Activated CD4-positive, CD25-positive, alpha-beta regulatory T cell treated with anti-CD3 and anti-CD28 coated beads, Interleukin-2, amount 50 U/mL, for 24 hours (primary cell): ENCODE data around the gene FREM1.

Experiments used
- ATAC-seq, 2 donors: fragments of 150-1000 bp; cut with Tn5 transposase; one replicate each; pipeline ENCODE4 v1.10.0; 2021; ENCODE audit warnings: mild to moderate bottlenecking in 1 of 2, moderate library complexity in 1 of 2

The FREM1 gene

DNA sequence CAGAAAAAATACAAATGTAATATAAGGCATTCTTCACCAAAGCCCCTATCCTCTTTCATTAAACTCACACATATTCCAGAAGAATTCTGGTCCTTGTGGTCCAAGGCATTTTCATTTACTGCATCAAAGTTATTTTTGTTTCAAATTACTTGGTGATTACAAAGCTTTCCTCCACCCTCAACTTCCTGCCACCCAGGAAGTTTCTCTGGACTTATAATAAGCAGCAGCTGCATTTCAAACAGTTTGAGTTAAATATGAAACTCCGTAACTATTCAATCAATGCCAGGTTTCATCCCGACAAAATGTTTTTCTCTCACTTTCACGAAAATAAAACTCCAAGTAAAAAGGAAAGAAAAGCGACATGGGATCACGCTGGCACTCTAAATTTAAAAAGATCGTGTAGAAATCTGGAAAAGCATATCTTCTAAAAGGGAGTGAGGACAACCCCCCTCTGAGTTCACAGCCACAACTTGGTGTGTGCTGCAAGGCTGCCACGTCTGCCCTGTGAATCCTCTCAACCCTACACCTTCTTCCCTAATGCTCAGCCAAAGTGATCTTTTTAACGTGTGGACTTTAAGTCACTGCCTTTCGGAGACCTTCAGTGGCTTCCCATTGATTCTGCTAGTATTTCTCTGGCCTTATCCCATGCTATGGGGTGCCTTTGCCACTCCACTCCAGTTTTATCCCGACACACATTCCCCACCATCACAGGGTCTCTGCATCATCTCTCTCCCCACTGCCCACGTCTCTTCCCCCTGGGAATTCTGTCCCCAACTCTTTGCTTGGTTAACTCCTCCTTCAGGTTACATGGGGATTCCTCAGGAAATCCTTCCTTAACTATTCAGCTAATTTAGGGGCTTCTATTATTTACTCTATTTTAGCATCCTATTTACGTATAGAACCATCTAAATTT is 96.6 kb downstream of the FREM1 start:
- no peak for ATAC-seq

DNA sequence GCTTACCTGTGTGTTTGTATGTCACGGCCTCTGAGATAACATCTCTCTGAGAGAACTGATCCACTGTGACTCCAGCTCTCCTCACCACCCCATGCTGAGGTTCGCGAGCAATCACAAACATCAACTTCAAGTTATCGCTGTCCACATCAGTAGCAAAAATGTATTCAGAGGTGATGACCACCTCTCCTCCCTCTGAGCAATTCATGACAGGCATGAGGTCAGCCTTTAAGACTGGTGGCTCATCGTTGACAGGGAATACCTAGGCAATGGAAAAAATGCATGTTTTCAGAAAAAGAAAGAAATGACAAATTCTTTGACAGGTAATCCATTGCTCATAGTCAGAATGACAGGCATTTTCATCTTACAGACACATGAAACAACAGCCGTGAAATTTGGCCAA is 97.4 kb downstream of the FREM1 start:
- no peak for ATAC-seq

- ATAC-seq: no peak
These were observed 98.4 kb downstream of the FREM1 start for GRCh38 chr9:14811844-14812243.

- ATAC-seq: no peak
These were observed 103.2 kb downstream of the FREM1 start for GRCh38 chr9:14806941-14807520.

DNA sequence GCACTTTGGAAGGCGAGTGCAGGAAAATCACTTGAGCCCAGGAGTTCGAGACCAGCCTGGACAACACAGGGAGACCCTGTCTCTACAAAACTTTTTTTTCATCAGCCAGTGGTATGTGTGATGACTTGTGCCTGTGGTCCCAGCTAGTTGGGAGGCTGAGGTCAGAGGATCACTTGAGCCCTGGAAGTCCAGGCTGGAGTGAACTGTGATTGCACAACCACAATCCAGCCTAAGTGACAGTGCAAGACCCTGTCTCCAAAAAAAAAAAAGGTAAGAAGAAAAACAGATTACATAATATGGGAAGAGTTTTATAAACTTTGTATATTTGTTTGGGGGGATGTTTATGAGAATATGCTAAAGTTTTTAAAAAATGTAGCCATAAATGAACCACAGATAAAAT is 111.2 kb downstream of the FREM1 start:
- no peak for ATAC-seq

GRCh38 chr9:14797435-14797834 is 112.8 kb downstream of the FREM1 start:
- ATAC-seq: no peak

DNA sequence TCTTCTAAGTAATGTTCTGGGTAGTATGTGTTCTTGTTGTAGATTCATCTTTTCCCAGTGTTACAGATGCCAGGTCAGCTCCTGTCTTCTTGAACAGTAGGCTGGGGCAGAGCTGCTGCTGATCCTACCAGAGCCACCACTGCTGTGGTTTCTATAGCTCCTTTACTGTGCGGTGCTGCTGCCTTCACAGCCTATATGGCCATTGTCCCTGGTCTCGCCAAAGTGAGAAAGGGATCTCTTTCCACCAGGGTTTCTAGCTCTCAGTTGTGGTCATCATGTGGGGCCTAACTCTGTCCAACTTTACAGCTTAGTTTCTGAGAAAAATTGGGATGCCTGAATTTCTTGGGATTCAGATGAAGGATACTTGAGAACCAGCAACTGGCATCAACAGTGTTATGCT is 116.8 kb downstream of the FREM1 start:
- ATAC-seq: no peak

GRCh38 chr9:14790628-14791027 is 119.6 kb downstream of the FREM1 start:
- ATAC-seq: no peak

GRCh38 chr9:14788846-14789245 is 121.4 kb downstream of the FREM1 start:
- no peak for ATAC-seq

GRCh38 chr9:14783358-14783757 is 126.9 kb downstream of the FREM1 start:
- no peak for ATAC-seq

DNA sequence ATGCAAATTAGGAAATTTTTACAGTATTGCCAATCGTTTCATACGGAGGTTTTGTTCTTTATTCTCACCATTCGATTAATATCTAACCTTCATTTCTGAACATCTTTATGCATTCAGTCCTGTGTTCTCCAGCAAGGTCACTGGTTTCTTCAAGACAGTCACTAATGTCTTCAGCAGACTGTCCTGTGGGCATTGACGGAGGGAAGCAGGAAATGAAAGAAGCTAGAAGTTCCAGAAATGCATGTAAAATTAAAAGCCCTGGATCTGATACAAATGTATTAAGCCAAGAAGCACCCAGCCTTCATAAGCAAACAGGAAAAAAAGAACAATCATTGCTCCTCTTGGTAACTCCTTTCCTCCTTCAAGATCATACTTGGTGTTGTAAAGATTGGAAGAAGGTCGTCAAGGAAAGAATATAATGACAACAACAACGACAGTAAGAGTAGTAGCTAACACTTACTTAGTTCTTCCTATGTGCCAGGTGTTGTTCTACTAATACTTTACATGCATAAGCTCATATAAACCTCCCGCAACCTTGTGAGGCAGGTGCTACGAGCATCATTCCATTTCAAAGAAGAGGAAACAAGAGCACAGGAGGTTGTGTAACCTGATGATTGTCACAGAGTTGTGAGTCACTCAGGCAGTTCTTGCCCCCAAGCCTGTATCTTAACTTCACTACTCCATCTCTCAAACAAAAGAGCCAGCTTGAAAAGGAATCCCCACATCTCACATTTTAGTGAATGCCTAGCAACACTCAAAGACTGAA is 127.8 kb downstream of the FREM1 start:
- no peak for ATAC-seq

DNA sequence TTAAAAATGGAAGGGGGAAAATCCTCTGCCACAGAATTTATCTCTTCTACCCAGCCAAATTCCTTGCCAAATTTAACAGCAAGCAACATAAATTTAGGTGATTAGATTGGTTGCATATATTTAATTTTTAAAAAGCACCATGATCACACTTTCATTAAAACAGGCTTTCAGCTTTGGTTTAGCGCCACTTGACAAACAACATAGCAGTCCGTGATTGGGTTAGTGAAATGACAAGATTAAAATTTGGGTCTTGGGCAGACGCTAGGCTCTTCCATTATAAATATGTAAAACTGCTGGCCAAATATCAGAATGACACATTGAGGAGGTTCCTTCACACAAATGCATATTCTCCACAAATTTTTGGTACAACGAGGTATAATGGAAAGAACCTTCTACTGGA is 129.5 kb downstream of the FREM1 start:
- ATAC-seq: no peak

- no peak for ATAC-seq
These were observed 130.0 kb downstream of the FREM1 start for GRCh38 chr9:14780251-14780650.

DNA sequence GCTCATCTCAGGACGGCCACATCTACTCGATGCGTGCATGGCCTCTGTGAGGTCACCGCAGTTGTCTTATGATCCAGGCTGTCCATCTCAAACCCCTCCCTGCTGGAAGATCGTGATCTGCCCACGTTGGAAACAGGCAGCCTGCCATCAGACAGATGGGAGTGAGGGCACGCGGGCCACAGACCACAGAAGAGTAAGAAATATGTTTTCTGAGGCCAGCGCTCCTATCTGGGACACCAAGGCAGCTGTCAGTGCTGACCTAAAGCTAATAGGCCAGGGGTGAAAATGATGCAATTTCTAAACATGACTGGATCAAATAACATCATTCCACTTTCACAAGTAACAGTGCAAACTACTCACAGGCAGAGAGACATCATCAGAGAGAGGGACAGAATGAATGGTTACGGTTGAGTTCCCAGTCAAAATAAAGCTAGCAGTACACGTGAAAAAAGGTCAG is 130.6 kb downstream of the FREM1 start:
- ATAC-seq: no peak

- no peak for ATAC-seq
These were observed 131.7 kb downstream of the FREM1 start for GRCh38 chr9:14778565-14778964.

GRCh38 chr9:14775917-14776316 is 134.3 kb downstream of the FREM1 start:
- no peak for ATAC-seq

- ATAC-seq: no peak
These were observed 139.6 kb downstream of the FREM1 start for GRCh38 chr9:14770592-14770991.

GRCh38 chr9:14769230-14769571 is 141.0 kb downstream of the FREM1 start:
- ATAC-seq: no peak

DNA sequence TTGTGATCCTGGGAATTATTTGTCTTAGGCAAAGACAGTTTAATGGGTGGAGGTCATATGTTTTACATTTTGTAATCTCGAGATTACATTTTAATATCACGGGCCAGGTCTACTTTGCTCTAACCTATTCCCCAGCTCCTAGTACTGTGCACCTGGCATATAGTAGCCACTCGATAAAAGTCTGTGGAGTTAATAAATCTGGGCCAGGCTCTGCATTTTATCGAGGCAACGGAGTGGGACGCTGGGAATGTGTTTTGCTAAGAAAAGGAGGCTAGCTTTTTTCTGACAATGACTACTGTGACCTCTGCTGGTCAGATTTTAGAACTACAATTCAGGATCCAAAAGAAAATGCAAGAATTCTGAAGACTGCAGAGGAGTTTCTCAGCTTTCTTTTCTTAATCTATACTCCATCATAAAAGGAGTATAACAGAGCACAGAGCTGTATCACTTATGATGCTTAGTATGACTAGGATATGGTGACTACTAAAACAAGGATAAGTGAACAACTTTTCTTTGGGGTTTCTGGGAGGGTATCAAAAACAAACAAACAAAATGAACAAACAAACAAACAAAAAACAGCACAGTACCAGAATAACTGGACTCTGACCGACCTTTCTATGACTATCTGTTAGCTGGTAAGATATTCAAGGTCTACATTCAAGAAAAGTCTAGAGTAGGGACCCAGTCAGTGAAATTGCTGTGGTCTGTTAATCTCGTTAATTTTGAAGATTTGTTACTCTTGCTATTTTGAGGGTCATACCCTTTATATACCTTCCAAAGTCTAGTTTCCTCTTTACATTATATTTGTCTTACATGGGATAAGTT is 141.6 kb downstream of the FREM1 start:
- ATAC-seq: no peak

GRCh38 chr9:14766299-14766698 is 143.9 kb downstream of the FREM1 start:
- no peak for ATAC-seq

DNA sequence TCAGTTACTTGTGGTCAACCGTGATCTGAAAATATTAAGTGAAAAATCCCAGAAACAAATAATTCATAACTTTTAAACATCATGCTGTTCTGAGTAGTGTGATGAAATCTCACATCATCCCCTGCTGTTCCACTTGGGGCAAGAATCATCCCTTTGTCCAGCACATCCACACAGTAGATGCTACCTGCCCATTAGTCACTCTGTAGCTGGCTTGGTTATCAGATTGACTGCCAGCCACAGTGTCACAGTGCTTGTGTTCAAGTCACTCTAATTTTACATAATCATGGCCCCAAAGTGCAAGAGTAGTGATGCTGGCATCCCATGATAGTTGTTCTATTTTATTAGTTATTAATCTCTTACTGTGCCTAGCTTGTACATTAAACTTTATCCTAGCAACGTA is 148.6 kb downstream of the FREM1 start:
- no peak for ATAC-seq

GRCh38 chr9:14760060-14760459 is 150.2 kb downstream of the FREM1 start:
- no peak for ATAC-seq

DNA sequence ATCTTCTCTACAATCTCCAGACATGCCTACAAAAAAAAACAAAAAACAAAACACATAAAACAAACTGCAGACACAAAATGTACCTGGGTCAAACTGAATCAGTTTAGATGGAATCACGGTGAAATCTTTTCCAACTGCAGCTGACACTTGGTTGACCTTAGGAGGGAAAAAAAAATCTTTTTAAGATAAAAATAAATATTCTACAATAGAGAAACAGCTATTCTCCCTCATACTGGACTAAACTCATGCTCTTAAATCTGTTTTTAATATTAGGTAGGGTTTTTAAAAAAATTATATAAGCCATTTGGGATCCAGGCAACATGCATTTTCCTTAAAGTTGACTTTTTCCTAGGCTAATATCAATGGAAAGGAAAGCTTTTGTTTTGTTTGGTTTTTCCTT is 153.9 kb downstream of the FREM1 start:
- ATAC-seq: no peak
